IMR-90 (cell line): ENCODE data around the gene CTRB2. TPM values are rescaled to one million over a fixed set of nuclear protein-coding genes. Genes with fewer than 3 reads are reported as not detected.

Experiments
- ATAC-seq: fragments of 200-7000 bp; cut with Tn5 transposase; 2 replicates; pipeline ENCODE4 v1.9.1; 2020; ENCODE audit warnings: low read depth, mild to moderate bottlenecking, moderate library complexity
- BruUV-seq: library from RNA; stranded (reverse); fragments of 400-500 nt; replicated peaks from 2 replicates; lab custom pipeline; 2021; lab: Mats Ljungman, UMichigan
- CTCF ChIA-PET: fragments of 300-600 bp; formaldehyde crosslinking; extraction: SDS; loops from one replicate; lab custom pipeline; 2021; ENCODE audit warnings: antibody characterized with exemption; lab: Yijun Ruan, JAX
- POLR2A ChIA-PET: fragments of 300-600 bp; sonication (Branson Sonifier 250); formaldehyde crosslinking; loops from one replicate; lab custom pipeline; 2022; ENCODE audit warnings: antibody characterized with exemption; ENCODE audit not compliant: unreplicated experiment; lab: Charles Lee
- DNase-seq: peaks from one replicate; pipeline ENCODE4 v3.0.0; 2013
- H2AFZ ChIP-seq: replicated peaks from 2 replicates; pipeline ENCODE3; 2013; ENCODE audit warnings: low read length, mild to moderate bottlenecking; ENCODE audit not compliant: poor library complexity
- H2AK5ac ChIP-seq: 2 replicates; pipeline ENCODE4 v1.6.1; 2013; ENCODE audit warnings: low read depth, low read length, inconsistent platforms
- H2AK9ac ChIP-seq: replicated peaks from 2 replicates; pipeline ENCODE3; 2013; ENCODE audit warnings: mild to moderate bottlenecking, low read depth, low read length, moderate library complexity; ENCODE audit not compliant: poor library complexity
- H2BK120ac ChIP-seq: 2 replicates; pipeline ENCODE4 v1.6.1; 2013; ENCODE audit warnings: low read depth, low read length, inconsistent platforms
- H2BK15ac ChIP-seq: 3 replicates; pipeline ENCODE4 v1.6.1; 2013; ENCODE audit warnings: low read depth, low read length, inconsistent platforms
- H2BK20ac ChIP-seq: 2 replicates; pipeline ENCODE4 v1.6.1; 2013; ENCODE audit warnings: low read depth, mild to moderate bottlenecking, inconsistent platforms, low read length, moderate library complexity
- H2BK5ac ChIP-seq: 2 replicates; pipeline ENCODE4 v1.6.1; 2013; ENCODE audit warnings: mild to moderate bottlenecking, low read depth, low read length, inconsistent platforms; ENCODE audit not compliant: poor library complexity, severe bottlenecking
- H3K14ac ChIP-seq: replicated peaks from 2 replicates; pipeline ENCODE4 v1.6.1; 2013; ENCODE audit warnings: low read depth, low read length, inconsistent platforms
- H3K18ac ChIP-seq: 2 replicates; pipeline ENCODE4 v1.6.1; 2013; ENCODE audit warnings: low read depth, low read length, control low read depth
- H3K23ac ChIP-seq: 2 replicates; pipeline ENCODE4 v1.6.1; 2013; ENCODE audit warnings: low read depth, low read length, inconsistent platforms
- H3K27ac ChIP-seq: 2 replicates; pipeline ENCODE4 v1.5.1; 2013; ENCODE audit warnings: mild to moderate bottlenecking, control low read depth, low read length; ENCODE audit not compliant: insufficient read depth
- H3K27me3 ChIP-seq: 2 replicates; pipeline ENCODE4 v1.6.1; 2013; ENCODE audit warnings: low read length; ENCODE audit not compliant: control insufficient read depth, insufficient read depth
- H3K36me3 ChIP-seq: 2 replicates; pipeline ENCODE4 v1.6.1; 2013; ENCODE audit warnings: low read length, mixed read lengths; ENCODE audit not compliant: control insufficient read depth, insufficient read depth
- H3K4ac ChIP-seq: 2 replicates; pipeline ENCODE4 v1.6.1; 2013; ENCODE audit warnings: low read depth, low read length, inconsistent platforms
- H3K4me1 ChIP-seq: 2 replicates; pipeline ENCODE4 v1.6.1; 2013; ENCODE audit warnings: low read length, mixed read lengths; ENCODE audit not compliant: control insufficient read depth, insufficient read depth
- H3K4me2 ChIP-seq: 2 replicates; pipeline ENCODE4 v1.6.1; 2013; ENCODE audit warnings: low read depth, mild to moderate bottlenecking, control low read depth, low read length, moderate library complexity
- H3K4me3 ChIP-seq: 2 replicates; pipeline ENCODE4 v1.5.1; 2013; ENCODE audit warnings: low read depth, mild to moderate bottlenecking, control low read depth, low read length, moderate library complexity; ENCODE audit not compliant: insufficient read depth
- H3K56ac ChIP-seq: 2 replicates; pipeline ENCODE4 v1.6.1; 2013; ENCODE audit warnings: low read length, inconsistent platforms; ENCODE audit not compliant: insufficient read depth; ENCODE audit errors: extremely low read depth
- H3K79me1 ChIP-seq, 2 experiments: 2 replicates each; pipeline ENCODE4 v1.6.1; 2013; ENCODE audit warnings: low read length in 2 of 2, inconsistent platforms in 1 of 2, low read depth in 1 of 2
- H3K9ac ChIP-seq: 2 replicates; pipeline ENCODE4 v1.6.1; 2013; ENCODE audit warnings: low read depth, low read length, control low read depth
- H3K9me1 ChIP-seq: 2 replicates; pipeline ENCODE4 v1.6.1; 2013; ENCODE audit warnings: low read length, inconsistent platforms; ENCODE audit not compliant: insufficient read depth
- H3K9me3 ChIP-seq: 2 replicates; pipeline ENCODE4 v1.6.1; 2013; ENCODE audit warnings: low read length; ENCODE audit not compliant: control insufficient read depth, insufficient read depth
- H4K20me1 ChIP-seq: 2 replicates; pipeline ENCODE4 v1.6.1; 2013; ENCODE audit warnings: low read length, inconsistent platforms; ENCODE audit not compliant: insufficient read depth
- H4K5ac ChIP-seq: 2 replicates; pipeline ENCODE4 v1.6.1; 2013; ENCODE audit warnings: mild to moderate bottlenecking, low read depth, low read length, control low read depth
- H4K8ac ChIP-seq, 2 experiments: 2 replicates each; pipeline ENCODE4 v1.6.1; 2013; ENCODE audit warnings: low read depth in 2 of 2, low read length in 2 of 2, control low read depth in 1 of 2, inconsistent platforms in 1 of 2
- H4K91ac ChIP-seq: 2 replicates; pipeline ENCODE4 v1.6.1; 2013; ENCODE audit warnings: low read depth, low read length, inconsistent platforms; ENCODE audit not compliant: insufficient read depth
- BHLHE40 ChIP-seq: fragments of 150-350 bp; IDR thresholded peaks from 2 replicates; pipeline ENCODE4 v1.6.1; 2016; ENCODE audit warnings: mild to moderate bottlenecking, low read depth, low read length
- CEBPB ChIP-seq: IDR thresholded peaks from 2 replicates; pipeline ENCODE4 v1.6.1; 2012; ENCODE audit warnings: low read depth, low read length, improper control_type of control experiment
- CTCF ChIP-seq: conservative IDR thresholded peaks from 2 replicates; pipeline ENCODE4 v1.5.1; 2012; ENCODE audit warnings: mild to moderate bottlenecking, low read depth, low read length, improper control_type of control experiment
- FOS ChIP-seq: fragments of 150-350 bp; IDR thresholded peaks from 2 replicates; pipeline ENCODE4 v1.6.1; 2016; ENCODE audit warnings: low read depth, low read length
- MAFK ChIP-seq: IDR thresholded peaks from 2 replicates; pipeline ENCODE4 v1.6.1; 2012; ENCODE audit warnings: low read depth, low read length, improper control_type of control experiment
- MAZ ChIP-seq: IDR thresholded peaks from 2 replicates; pipeline ENCODE4 v1.6.1; 2012; ENCODE audit warnings: low read depth, mild to moderate bottlenecking, low read length, improper control_type of control experiment, moderate library complexity, borderline replicate concordance
- MXI1 ChIP-seq: IDR thresholded peaks from 2 replicates; pipeline ENCODE4 v1.6.1; 2012; ENCODE audit warnings: low read depth, mild to moderate bottlenecking, low read length, moderate library complexity, borderline replicate concordance
- NFE2L2 ChIP-seq: fragments of 150-350 bp; IDR thresholded peaks from 2 replicates; pipeline ENCODE4 v1.6.1; 2016; ENCODE audit warnings: low read depth, mild to moderate bottlenecking, low read length
- POLR2A ChIP-seq: IDR thresholded peaks from 2 replicates; pipeline ENCODE4 v1.6.1; 2012; ENCODE audit warnings: mild to moderate bottlenecking, low read depth, low read length
- RAD21 ChIP-seq: IDR thresholded peaks from 2 replicates; pipeline ENCODE4 v1.6.1; 2012; ENCODE audit warnings: low read length, improper control_type of control experiment
- RCOR1 ChIP-seq: IDR thresholded peaks from 2 replicates; pipeline ENCODE4 v1.6.1; 2012; ENCODE audit warnings: mild to moderate bottlenecking, low read length, improper control_type of control experiment; ENCODE audit not compliant: insufficient replicate concordance
- RFX5 ChIP-seq: IDR thresholded peaks from 2 replicates; pipeline ENCODE4 v1.8.0; 2012; ENCODE audit warnings: low read depth, mild to moderate bottlenecking, low read length, moderate library complexity
- SMC3 ChIP-seq: fragments of 150-350 bp; IDR thresholded peaks from 2 replicates; pipeline ENCODE4 v1.6.1; 2016; ENCODE audit warnings: low read depth, mild to moderate bottlenecking, antibody characterized with exemption, low read length, moderate library complexity
- USF2 ChIP-seq: fragments of 150-350 bp; IDR thresholded peaks from 2 replicates; pipeline ENCODE4 v1.6.1; 2017; ENCODE audit warnings: mild to moderate bottlenecking, antibody characterized with exemption, low read length, low read depth
- WGBS, 2 experiments: methylation state at CpG; one replicate each; pipeline versions ENCODE4 v1.1.5 to v1.1.7; 2013; ENCODE audit warnings: missing lambda C conversion rate in 2 of 2; ENCODE audit not compliant: insufficient read length in 1 of 2; ENCODE audit errors: extremely low coverage in 2 of 2; 5-methylcytosine and 5-hydroxymethylcytosine counted together
- dilution Hi-C: fragments of 300-500 bp; cut with HindIII; formaldehyde crosslinking; loops from one replicate; pipeline ENCODE4 v1.14.3; 2018; ENCODE audit warnings: low sequenced_read_pairs; ENCODE audit not compliant: unreplicated experiment
- in situ Hi-C: fragments of 300-500 bp; cut with MboI; formaldehyde crosslinking; loops from 3 replicates; pipeline ENCODE4 v1.14.3; 2019; ENCODE audit warnings: low sequenced_read_pairs, inconsistent platforms, mixed read lengths
- intact Hi-C: fragments of 100-400 bp; cut with micrococcal nuclease; formaldehyde crosslinking; loops from 2 replicates; pipeline ENCODE4 v1.10.0; 2022
- polyA plus RNA-seq, 3 experiments: library from polyadenylated mRNA; depleted of rRNA; stranded (reverse); fragments of >200 nt; gene quantifications; 2 replicates each; pipeline ENCODE4 v1.2.3, GENCODE V29; 2012; ENCODE audit warnings: low replicate concordance in 1 of 3
- total RNA-seq: library from RNA; depleted of rRNA; stranded (reverse); fragments of >200 nt; gene quantifications from 2 replicates; pipeline ENCODE4 v1.2.3, GENCODE V29; 2012

CTRB2 gene
- total and polyA plus RNA-seq, 2 of the 4 experiments (the other 2 are of a cell fraction): not detected

GRCh38 chr16:75209944-75210343 is 3.0 kb upstream of the CTRB2 start:
- Histone ChIP-seq H2BK15ac (no peak overlapping the region), H2BK20ac (no peak overlapping the region), H3K79me1 (no peaks in the 10 kb centered on the region), H4K5ac (no peak overlapping the region), H3K4ac (no peak overlapping the region), H3K23ac (no peak overlapping the region), H3K4me2 (no peak overlapping the region), H4K20me1 (no peaks in the 10 kb centered on the region), H3K4me1 (no peaks in the 10 kb centered on the region), H3K9me1 (no peaks in the 10 kb centered on the region), H3K27ac (no peak overlapping the region), H3K4me3 (no peak overlapping the region), H4K8ac (no peak overlapping the region), H3K36me3 (no peaks in the 10 kb centered on the region), H3K9me3 (no peaks in the 10 kb centered on the region), H3K18ac (no peak overlapping the region), H2AFZ (no peak overlapping the region), H2AK5ac (no peak overlapping the region), H2BK5ac (no peak overlapping the region), H2AK9ac (no peak overlapping the region), H3K9ac (no peak overlapping the region), H3K56ac (no peak overlapping the region), H3K14ac (no peak overlapping the region), H3K27me3 (0 out of 2 replicates have a peak, but pooled peaks cover 5% of the 10 kb centered on the region), H2BK120ac (no peak overlapping the region), H4K91ac (no peak overlapping the region)
- BruUV-seq: no TSS peak
- in situ Hi-C loops (loop anchor here (25.0 kb wide), 2 partner anchors 377 to 552 kb away; no protein-coding TSS in a partner anchor), dilution Hi-C loops (no loop called here), intact Hi-C loops (no loop called here)
- TF ChIP-seq CEBPB: no peak
- TF ChIP-seq MXI1: no peak
- TF ChIP-seq CTCF: no peak
- TF ChIP-seq SMC3: no peak
- no peak for TF ChIP-seq USF2
- no peak for TF ChIP-seq RAD21
- TF ChIP-seq RFX5: no peak
- TF ChIP-seq NFE2L2: no peak
- no peak for TF ChIP-seq RCOR1
- no peak for TF ChIP-seq MAFK
- no peak for TF ChIP-seq BHLHE40
- no peak for TF ChIP-seq MAZ
- no peak for TF ChIP-seq FOS
- no peak for TF ChIP-seq POLR2A
- WGBS, 2 experiments: no CpG with 5 or more reads among the region's 5 CpGs
- ChIA-PET CTCF (no interaction called here), POLR2A (no interaction called here)
- ATAC-seq (no peak), DNase-seq (no peak)
